CD14-positive monocyte (primary cell): Measurements from ENCODE around the gene HPS1. TPM values are rescaled to one million over a fixed set of nuclear protein-coding genes. Genes with fewer than 3 reads are reported as not detected.
A peak's percentile ranks its signal among the peaks of the same experiment; 100 is the strongest.

Source experiments
- DNase-seq, 3 donors: peaks; one replicate each; pipeline ENCODE4 v3.0.0-alpha.2; 2011 to 2022
- H2AFZ ChIP-seq: 2 replicates; pipeline ENCODE4 v1.6.0; 2012; ENCODE audit warnings: mild to moderate bottlenecking, low read depth, low read length, inconsistent platforms; ENCODE audit not compliant: insufficient read depth, poor library complexity, severe bottlenecking
- H3K27ac ChIP-seq, 2 donors: 1 replicate in 1 of 2; 2 replicates in 1 of 2; pipeline ENCODE4 v1.5.1; 2012 to 2013; ENCODE audit warnings: low read length in 2 of 2, control low read depth in 1 of 2, inconsistent platforms in 1 of 2, low read depth in 1 of 2, mild to moderate bottlenecking in 1 of 2
- H3K27me3 ChIP-seq, 2 donors: one replicate each; pipeline versions ENCODE4 v1.6.0 to v1.6.1; 2011 to 2013; ENCODE audit warnings: low read length in 2 of 2; ENCODE audit not compliant: control insufficient read depth in 2 of 2, insufficient read depth in 2 of 2
- H3K36me3 ChIP-seq, 2 donors: replicated peaks in 1 of 2; 1 replicate in 1 of 2; 2 replicates in 1 of 2; pipeline versions ENCODE4 v1.5.1 to v1.6.1; 2012 to 2013; ENCODE audit warnings: low read length in 2 of 2, control low read depth in 1 of 2, inconsistent platforms in 1 of 2, mild to moderate bottlenecking in 1 of 2; ENCODE audit not compliant: insufficient read depth in 2 of 2, control insufficient read depth in 1 of 2
- H3K4me1 ChIP-seq, 2 donors: 1 replicate in 1 of 2; 2 replicates in 1 of 2; pipeline versions ENCODE4 v1.5.1 to v1.6.1; 2012 to 2013; ENCODE audit warnings: low read length in 2 of 2, control low read depth in 1 of 2, inconsistent platforms in 1 of 2, mild to moderate bottlenecking in 1 of 2, moderate library complexity in 1 of 2; ENCODE audit not compliant: insufficient read depth in 2 of 2, control insufficient read depth in 1 of 2
- H3K4me2 ChIP-seq: replicated peaks from 2 replicates; pipeline ENCODE3; 2012; ENCODE audit warnings: low read length, moderate library complexity, mild to moderate bottlenecking; ENCODE audit not compliant: poor library complexity, severe bottlenecking; ENCODE audit errors: extremely low read depth
- H3K4me3 ChIP-seq, 3 experiments: fragments of 200-600 bp in 1 of 3; sonication (generic) in 1 of 3; replicated peaks in 1 of 3; 1 replicate in 2 of 3; 2 replicates in 1 of 3; pipeline ENCODE4 v1.5.1; 2011 to 2013; ENCODE audit warnings: low read length in 3 of 3, mild to moderate bottlenecking in 3 of 3, control low read depth in 2 of 3, low read depth in 2 of 3, inconsistent platforms in 1 of 3, moderate library complexity in 1 of 3
- H3K79me2 ChIP-seq: 2 replicates; pipeline ENCODE4 v1.6.0; 2012; ENCODE audit warnings: mild to moderate bottlenecking, control low read depth, inconsistent platforms, low read length, moderate library complexity; ENCODE audit not compliant: insufficient read depth
- H3K9ac ChIP-seq: 2 replicates; pipeline ENCODE4 v1.6.0; 2017; ENCODE audit warnings: low read length, mild to moderate bottlenecking; ENCODE audit not compliant: insufficient read depth, poor library complexity, severe bottlenecking
- H3K9me3 ChIP-seq, 2 donors: replicated peaks in 1 of 2; 1 replicate in 1 of 2; 2 replicates in 1 of 2; pipeline versions ENCODE4 v1.5.1 to v1.6.1; 2012 to 2013; ENCODE audit warnings: low read length in 2 of 2, control low read depth in 1 of 2; ENCODE audit not compliant: control insufficient read depth in 1 of 2, insufficient read depth in 1 of 2
- H4K20me1 ChIP-seq: 2 replicates; pipeline ENCODE4 v1.6.0; 2012; ENCODE audit warnings: mild to moderate bottlenecking, low read length, control low read depth, moderate library complexity; ENCODE audit not compliant: insufficient read depth
- H3K27ac Mint-ChIP-seq, 7 donors: one replicate each; pipeline ENCODE4 v1.8.0; 2020; ENCODE audit warnings: mild to moderate bottlenecking in 7 of 7, mixed read lengths in 7 of 7, moderate library complexity in 6 of 7, inconsistent platforms in 2 of 7
- H3K27me3 Mint-ChIP-seq, 3 donors: one replicate each; pipeline ENCODE4 v1.8.0; 2021 to 2022; ENCODE audit warnings: low read depth in 3 of 3, mild to moderate bottlenecking in 3 of 3, mixed read lengths in 3 of 3, moderate library complexity in 3 of 3, inconsistent platforms in 1 of 3
- H3K36me3 Mint-ChIP-seq, 2 donors: one replicate each; pipeline ENCODE4 v1.8.0; 2020; ENCODE audit warnings: mixed read lengths in 2 of 2, inconsistent platforms in 1 of 2, mild to moderate bottlenecking in 1 of 2
- H3K4me1 Mint-ChIP-seq: one replicate; pipeline ENCODE4 v1.8.0; 2020; ENCODE audit warnings: mild to moderate bottlenecking, mixed read lengths
- H3K4me3 Mint-ChIP-seq, 2 donors: one replicate each; pipeline ENCODE4 v1.8.0; 2020; ENCODE audit warnings: mild to moderate bottlenecking in 2 of 2, mixed read lengths in 2 of 2, moderate library complexity in 1 of 2
- H3K9me3 Mint-ChIP-seq, 7 donors: one replicate each; pipeline ENCODE4 v1.8.0; 2020 to 2022; ENCODE audit warnings: mixed read lengths in 7 of 7, mild to moderate bottlenecking in 6 of 7, moderate library complexity in 6 of 7, inconsistent platforms in 2 of 7
- CTCF ChIP-seq: fragments of 200-600 bp; IDR thresholded peaks from one replicate; pipeline ENCODE4 v1.8.0; 2022; ENCODE audit warnings: antibody characterized with exemption, mild to moderate bottlenecking
- WGBS: methylation state at CpG from one replicate; pipeline ENCODE4 v1.1.5; 2013; ENCODE audit warnings: missing lambda C conversion rate; ENCODE audit not compliant: insufficient coverage; 5-methylcytosine and 5-hydroxymethylcytosine counted together
- intact Hi-C, 2 donors: fragments of 100-400 bp; cut with micrococcal nuclease; formaldehyde crosslinking; loops; one replicate each; pipeline versions ENCODE4 v1.15.0 to v1.15.1; 2023
- polyA plus RNA-seq, 3 donors: library from polyadenylated mRNA; depleted of rRNA in 1 of 3; unstranded in 2 of 3; stranded (reverse) in 1 of 3; fragments of 300-500 nt in 2 of 3; fragments of >200 nt in 1 of 3; fragmentation: Illumina TruSeq in 2 of 3; gene quantifications; 1 replicate in 2 of 3; 2 replicates in 1 of 3; pipeline ENCODE4 v1.2.3, GENCODE V29; 2012 to 2021

The HPS1 gene
- polyA plus RNA-seq, 3 donors = 73.0 to 135 (median 85.2) TPM

DNA sequence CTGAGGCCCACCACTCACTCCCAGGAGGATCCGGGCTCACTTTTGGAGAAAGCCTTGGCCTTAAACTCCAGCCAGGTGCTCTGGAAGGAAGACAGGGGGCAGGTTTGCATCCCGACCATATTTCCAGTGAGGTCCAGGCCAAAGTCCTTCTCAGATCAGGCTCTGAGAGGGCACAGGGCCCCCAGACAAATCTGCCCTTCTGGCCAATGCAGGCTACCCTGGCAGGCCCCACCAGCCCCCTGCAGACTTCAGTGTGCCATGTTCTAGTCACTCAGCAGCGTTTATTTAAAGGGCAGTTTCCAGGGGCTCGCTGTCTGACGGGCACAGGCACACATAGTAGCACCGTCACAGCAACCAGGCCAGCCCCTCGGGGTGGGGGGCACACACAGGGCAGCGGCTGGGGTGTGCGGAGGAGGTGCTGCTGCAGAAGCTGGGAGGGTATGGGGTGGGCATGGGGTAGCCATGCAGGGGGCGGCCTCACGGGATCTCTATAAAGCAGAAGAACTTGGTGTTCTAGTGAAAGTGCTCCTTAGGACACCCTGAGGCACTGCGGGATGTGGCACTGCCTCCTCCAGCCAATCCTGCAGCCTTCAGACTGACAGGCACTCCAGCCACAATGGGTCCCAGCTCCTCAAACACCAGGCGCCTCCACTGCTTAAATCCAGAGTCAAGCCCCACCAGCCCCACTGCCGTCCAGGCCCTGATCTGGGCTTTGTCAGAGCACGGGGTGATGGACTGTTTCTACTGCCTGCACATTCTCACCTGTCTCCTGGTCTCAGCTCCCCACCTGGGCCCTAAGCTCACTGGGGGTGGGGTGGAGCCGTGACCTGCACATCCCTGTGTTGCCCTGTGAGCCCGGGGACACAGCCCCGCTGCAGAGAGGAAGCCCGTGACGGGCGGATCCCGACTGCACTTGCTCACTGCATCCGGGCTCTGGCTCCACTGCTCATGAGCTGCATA is 22.2 kb downstream of the HPS1 start:
- DNase-seq = no peak
- Histone ChIP-seq H3K9me3 (no peaks in the 10 kb centered on the region), H3K4me1 (no peaks in the 10 kb centered on the region), H3K36me3 (peaks cover 92 to 93% of the 10 kb centered on the region in 2 donors), H3K27ac (no peak overlapping the region), H3K79me2 (no peaks in the 10 kb centered on the region), H2AFZ (no peak overlapping the region), H3K4me3 (no peak overlapping the region), H3K27me3 (no peaks in the 10 kb centered on the region), H3K4me2 (no peak overlapping the region), H4K20me1 (no peaks in the 10 kb centered on the region), H3K9ac (no peak overlapping the region)
- H3K27ac Mint-ChIP-seq = peak overlapping the region in 4 of 7 donors; percentile 6 to 44 (median 34)
- peaks cover 70 to 93% of the 10 kb centered on the region in 2 donors for H3K36me3 Mint-ChIP-seq
- H3K4me1 Mint-ChIP-seq = peaks cover 2% of the 10 kb centered on the region
- no peaks in the 10 kb centered on the region for H3K27me3 Mint-ChIP-seq
- H3K9me3 Mint-ChIP-seq = no peaks in the 10 kb centered on the region
- H3K4me3 Mint-ChIP-seq = no peak overlapping the region
- no peak for TF ChIP-seq CTCF
- 95% methylated on average over 20 of the region's 23 CpGs for WGBS
- intact Hi-C loops = no loop called here

- no peaks in the 10 kb centered on the region for H3K27me3 ChIP-seq
- H3K27ac Mint-ChIP-seq = peak overlapping the region in 1 of 7 donors; percentile 37
- no peak for TF ChIP-seq CTCF
- H3K9me3 Mint-ChIP-seq = no peaks in the 10 kb centered on the region
- H3K4me3 Mint-ChIP-seq = no peak overlapping the region
- H3K27me3 Mint-ChIP-seq = no peaks in the 10 kb centered on the region
- no peak overlapping the region for H3K9ac ChIP-seq
- no peak overlapping the region for H3K4me3 ChIP-seq
- no peaks in the 10 kb centered on the region for H4K20me1 ChIP-seq
- 92% methylated on average over 9 of the region's 9 CpGs for WGBS
- H2AFZ ChIP-seq = no peak overlapping the region
- no peak for DNase-seq
- H3K27ac ChIP-seq = no peak overlapping the region
- H3K79me2 ChIP-seq = no peaks in the 10 kb centered on the region
- peaks cover 94 to 97% of the 10 kb centered on the region in 2 donors for H3K36me3 ChIP-seq
- H3K36me3 Mint-ChIP-seq = peaks cover 74 to 94% of the 10 kb centered on the region in 2 donors
- peaks cover 2% of the 10 kb centered on the region for H3K4me1 Mint-ChIP-seq
- no peak overlapping the region for H3K4me2 ChIP-seq
- H3K4me1 ChIP-seq = no peaks in the 10 kb centered on the region
- intact Hi-C loops = no loop called here
- no peaks in the 10 kb centered on the region for H3K9me3 ChIP-seq
Measured at GRCh38 chr10:98423691-98424120, 23.0 kb downstream of the HPS1 start.
